GM12878 (cell line): ENCODE measurements around the gene GPSM1. TPM values are rescaled to one million over a fixed set of nuclear protein-coding genes. Genes with fewer than 3 reads are reported as not detected.

Source experiments
- ATAC-seq: fragments of 200-7000 bp; cut with Tn5 transposase; 3 replicates; pipeline ENCODE4 v1.9.1; 2020; ENCODE audit warnings: mild to moderate bottlenecking, moderate library complexity
- BruUV-seq: library from RNA; stranded (reverse); fragments of 400-500 nt; replicated peaks from 2 replicates; lab custom pipeline; 2021; lab: Mats Ljungman, UMichigan
- CTCF ChIA-PET: fragments of 300-600 bp; sonication (Branson Sonifier 250); formaldehyde crosslinking; extraction: SDS; loops from one replicate; lab custom pipeline; 2021; ENCODE audit warnings: inconsistent platforms; lab: Yijun Ruan, JAX
- POLR2A ChIA-PET: fragments of 350-600 bp; formaldehyde crosslinking; extraction: SDS; loops from one replicate; lab custom pipeline; 2021; ENCODE audit warnings: inconsistent platforms; lab: Charles Lee
- RAD21 ChIA-PET: fragments of 300-600 bp; sonication (Branson Sonifier 250); formaldehyde crosslinking; loops from one replicate; lab custom pipeline; 2023; ENCODE audit warnings: antibody characterized with exemption; ENCODE audit not compliant: unreplicated experiment; lab: Charles Lee
- SMC1A ChIA-PET: fragments of 300-600 bp; sonication (Branson Sonifier 250); formaldehyde crosslinking; loops from one replicate; lab custom pipeline; 2023; ENCODE audit not compliant: unreplicated experiment, uncharacterized antibody; lab: Charles Lee
- DNase-seq: peaks from one replicate; pipeline ENCODE4 v3.0.0-alpha.2; 2011; ENCODE audit warnings: low read depth, low spot score
- FAIRE-seq: peaks from 3 replicates; lab custom pipeline; 2011; peaks lifted over from hg19 to GRCh38; lab: Jason Lieb, UNC
- H2AFZ ChIP-seq: 2 replicates; pipeline ENCODE4 v1.6.0; 2011; ENCODE audit warnings: low read depth, low read length, control low read depth; ENCODE audit not compliant: control insufficient read depth
- H3K27ac ChIP-seq: 2 replicates; pipeline ENCODE4 v1.5.1; 2011; ENCODE audit warnings: control low read depth; ENCODE audit not compliant: control insufficient read depth, insufficient read depth
- H3K27me3 ChIP-seq, 2 experiments: replicated peaks in 1 of 2; 2 replicates each; pipeline versions ENCODE4 v1.6.0 to v1.6.1; 2011; ENCODE audit warnings: low read length in 1 of 2; ENCODE audit not compliant: control insufficient read depth in 2 of 2, insufficient read depth in 2 of 2
- H3K36me3 ChIP-seq, 2 experiments: 2 replicates each; pipeline ENCODE4 v1.5.1; 2011; ENCODE audit warnings: low read length in 1 of 2; ENCODE audit not compliant: control insufficient read depth in 2 of 2, insufficient read depth in 2 of 2
- H3K4me1 ChIP-seq: 2 replicates; pipeline ENCODE4 v1.6.1; 2011; ENCODE audit warnings: mild to moderate bottlenecking, low read length, moderate library complexity, mixed read lengths; ENCODE audit not compliant: control insufficient read depth, insufficient read depth
- H3K4me2 ChIP-seq: 2 replicates; pipeline ENCODE4 v1.6.0; 2011; ENCODE audit warnings: control low read depth; ENCODE audit not compliant: control insufficient read depth, insufficient read depth
- H3K4me3 ChIP-seq: fragments of 200-600 bp; sonication (generic); 2 replicates; pipeline ENCODE4 v1.5.1; 2016
- H3K79me2 ChIP-seq: 2 replicates; pipeline ENCODE4 v1.6.0; 2011; ENCODE audit warnings: low read length; ENCODE audit not compliant: control insufficient read depth, insufficient read depth
- H3K9ac ChIP-seq: 2 replicates; pipeline ENCODE4 v1.8.0; 2011; ENCODE audit warnings: low read length, control low read depth, mixed read lengths; ENCODE audit not compliant: control insufficient read depth, insufficient read depth
- H3K9me3 ChIP-seq: replicated peaks from 3 replicates; pipeline ENCODE4 v1.5.1; 2011; ENCODE audit warnings: mild to moderate bottlenecking, low read length; ENCODE audit not compliant: control insufficient read depth, insufficient read depth
- H4K20me1 ChIP-seq: 2 replicates; pipeline ENCODE4 v1.6.0; 2011; ENCODE audit not compliant: control insufficient read depth, insufficient read depth
- CHD2 ChIP-seq: IDR thresholded peaks from 2 replicates; pipeline ENCODE4 v1.6.1; 2011; ENCODE audit warnings: low read depth, low read length, improper control_type of control experiment, borderline replicate concordance
- EZH2 ChIP-seq: IDR thresholded peaks from 2 replicates; pipeline ENCODE4 v1.6.1; 2012; ENCODE audit warnings: low read depth, mild to moderate bottlenecking, control low read depth, inconsistent platforms, low read length, borderline replicate concordance; ENCODE audit not compliant: control insufficient read depth
- PML ChIP-seq: IDR thresholded peaks from 2 replicates; pipeline ENCODE4 v1.6.1; 2012; ENCODE audit warnings: low read length, inconsistent platforms
- SIX5 ChIP-seq: IDR thresholded peaks from 2 replicates; pipeline ENCODE4 v1.6.1; 2011; ENCODE audit warnings: mild to moderate bottlenecking, low read depth, low read length, moderate library complexity; ENCODE audit not compliant: severe bottlenecking
- ZNF207 ChIP-seq: fragments of 450-650 bp; IDR thresholded peaks from 2 replicates; pipeline ENCODE4 v1.6.1; 2014; ENCODE audit warnings: antibody characterized with exemption, mild to moderate bottlenecking, borderline replicate concordance
- WGBS: methylation state at CpG from one replicate; pipeline ENCODE4 v1.1.6; 2016; ENCODE audit warnings: low lambda C conversion rate; ENCODE audit not compliant: insufficient replicate concordance, insufficient coverage; ENCODE audit errors: missing lambda C conversion rate; 5-methylcytosine and 5-hydroxymethylcytosine counted together
- in situ Hi-C: fragments of 300-500 bp; cut with MboI; formaldehyde crosslinking; loops from 9 replicates; pipeline ENCODE4 v1.14.3; 2018; ENCODE audit warnings: mixed read lengths
- intact Hi-C: fragments of 100-400 bp; cut with micrococcal nuclease; formaldehyde crosslinking; loops from one replicate; pipeline ENCODE4 v1.14.2; 2022; ENCODE audit not compliant: unreplicated experiment
- polyA plus RNA-seq, 11 experiments: library from polyadenylated mRNA; depleted of rRNA in 4 of 11; unstranded in 6 of 11; stranded (reverse) in 5 of 11; fragments of >200 nt; fragmentation: Nextera tagmentation in 4 of 11; fragmentation: Illumina TruSeq in 1 of 11; extraction: Ambion mirVana in 4 of 11; extraction: Trizol in 1 of 11; gene quantifications; 1 replicate in 1 of 11; 2 replicates in 10 of 11; pipeline versions ENCODE4 v1.2.1 to v1.2.3, GENCODE V29; 2011 to 2016; ENCODE audit warnings: inconsistent platforms in 2 of 11, missing spikeins in 2 of 11, low read depth in 1 of 11
- total RNA-seq, 4 experiments: library from RNA; depleted of rRNA in 3 of 4; stranded (reverse); fragments of >200 nt in 3 of 4; fragmentation: Illumina TruSeq in 1 of 4; extraction: Trizol in 1 of 4; gene quantifications; 2 replicates each; pipeline versions ENCODE4 v1.2.1 to v1.2.3, GENCODE V29; 2013 to 2021
- TF ChIP-seq, protein P1 (sequence below): fragments of 450-650 bp; formaldehyde crosslinking; IDR thresholded peaks from 2 replicates; pipeline ENCODE4 v1.4.0; 2022; ENCODE audit warnings: mild to moderate bottlenecking, moderate library complexity

Gene GPSM1
- total and polyA plus RNA-seq, 10 of the 15 experiments (the other 5 are each of a cell fraction or from before 2014, with no cell fraction given), result 0.04 to 0.10 (median 0.10) TPM; not detected in 7

DNA sequence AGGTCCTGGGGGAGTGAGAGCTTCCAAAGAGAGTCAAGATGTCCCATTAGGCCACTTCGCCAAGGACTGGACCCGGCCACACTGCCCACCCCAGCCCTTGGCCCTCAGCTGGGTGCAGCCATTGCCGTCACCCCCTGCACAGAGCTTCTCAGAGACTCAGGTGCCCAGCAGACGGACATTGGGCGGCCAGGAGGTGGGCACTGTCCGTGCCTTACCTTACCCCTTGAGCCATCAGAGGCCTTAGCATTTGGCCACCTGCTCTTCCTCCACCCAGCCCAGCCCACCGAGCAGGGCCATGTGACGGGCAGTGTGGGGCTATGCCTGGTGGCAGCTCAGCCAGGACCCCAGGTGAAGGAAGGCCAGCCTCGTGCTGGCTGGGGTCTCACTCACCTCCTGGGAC is 39.5 kb downstream of the GPSM1 start:
- no peaks in the 10 kb centered on the region for H3K79me2 ChIP-seq
- H3K4me3 ChIP-seq, result no peak overlapping the region
- no peak for DNase-seq
- H4K20me1 ChIP-seq, result no peaks in the 10 kb centered on the region
- CTCF ChIA-PET, result interaction anchor here (1.5 kb wide), 1 partner anchor 53 kb away, joined by 3 read pairs; no protein-coding TSS in a partner anchor
- H3K27me3 ChIP-seq, result no peaks in the 10 kb centered on the region
- intact Hi-C loops (no loop called here), in situ Hi-C loops (no loop called here)
- ATAC-seq, result no peak
- FAIRE-seq, result no peak
- H2AFZ ChIP-seq, result no peak overlapping the region
- H3K9ac ChIP-seq, result no peak overlapping the region
- no peak overlapping the region for H3K27ac ChIP-seq
- 46% methylated on average over 9 of the region's 9 CpGs for WGBS
- RAD21 ChIA-PET, result no interaction called here
- BruUV-seq, result no TSS peak
- H3K4me2 ChIP-seq, result no peak overlapping the region
- no peaks in the 10 kb centered on the region; the same call in 2 of the 3 replicates for H3K9me3 ChIP-seq
- peaks cover 10% of the 10 kb centered on the region for H3K4me1 ChIP-seq
- POLR2A ChIA-PET, result no interaction called here
- H3K36me3 ChIP-seq, result peaks cover 0 to 1% of the 10 kb centered on the region in 2 experiments; a peak in 2 of 4 replicates
- SMC1A ChIA-PET, result interaction anchor here (0.5 kb wide), 1 partner anchor 24 kb away, joined by 3 read pairs; no protein-coding TSS in a partner anchor
- TF ChIP-seq SIX5 (no peak), ZNF207 (no peak), CHD2 (no peak), EZH2 (no peak), PML (no peak)
- TF ChIP-seq, protein P1, sequence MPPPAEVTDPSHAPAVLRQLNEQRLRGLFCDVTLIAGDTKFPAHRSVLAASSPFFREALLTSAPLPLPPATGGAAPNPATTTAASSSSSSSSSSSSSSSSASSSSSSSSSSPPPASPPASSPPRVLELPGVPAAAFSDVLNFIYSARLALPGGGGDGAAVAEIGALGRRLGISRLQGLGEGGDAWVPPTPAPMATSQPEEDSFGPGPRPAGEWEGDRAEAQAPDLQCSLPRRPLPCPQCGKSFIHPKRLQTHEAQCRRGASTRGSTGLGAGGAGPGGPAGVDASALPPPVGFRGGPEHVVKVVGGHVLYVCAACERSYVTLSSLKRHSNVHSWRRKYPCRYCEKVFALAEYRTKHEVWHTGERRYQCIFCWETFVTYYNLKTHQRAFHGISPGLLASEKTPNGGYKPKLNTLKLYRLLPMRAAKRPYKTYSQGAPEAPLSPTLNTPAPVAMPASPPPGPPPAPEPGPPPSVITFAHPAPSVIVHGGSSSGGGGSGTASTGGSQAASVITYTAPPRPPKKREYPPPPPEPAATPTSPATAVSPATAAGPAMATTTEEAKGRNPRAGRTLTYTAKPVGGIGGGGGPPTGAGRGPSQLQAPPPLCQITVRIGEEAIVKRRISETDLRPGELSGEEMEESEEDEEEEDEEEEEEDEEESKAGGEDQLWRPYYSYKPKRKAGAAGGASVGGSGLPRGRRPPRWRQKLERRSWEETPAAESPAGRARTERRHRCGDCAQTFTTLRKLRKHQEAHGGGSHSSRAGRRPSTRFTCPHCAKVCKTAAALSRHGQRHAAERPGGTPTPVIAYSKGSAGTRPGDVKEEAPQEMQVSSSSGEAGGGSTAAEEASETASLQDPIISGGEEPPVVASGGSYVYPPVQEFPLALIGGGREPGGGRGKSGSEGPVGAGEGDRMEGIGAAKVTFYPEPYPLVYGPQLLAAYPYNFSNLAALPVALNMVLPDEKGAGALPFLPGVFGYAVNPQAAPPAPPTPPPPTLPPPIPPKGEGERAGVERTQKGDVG (CRISPR knock-in tag), result no peak
